Measurements from ENCODE around the gene ITPRID2. TPM values are rescaled to one million over a fixed set of nuclear protein-coding genes. Genes with fewer than 3 reads are reported as not detected.

ITPRID2 gene
- polyA plus RNA-seq (2013, experiment 1 of 2; ENCODE audit: insufficient read length) = 47.2 TPM
- polyA plus RNA-seq (2013, experiment 2 of 2; ENCODE audit: insufficient read length) = 52.5 TPM

DNA sequence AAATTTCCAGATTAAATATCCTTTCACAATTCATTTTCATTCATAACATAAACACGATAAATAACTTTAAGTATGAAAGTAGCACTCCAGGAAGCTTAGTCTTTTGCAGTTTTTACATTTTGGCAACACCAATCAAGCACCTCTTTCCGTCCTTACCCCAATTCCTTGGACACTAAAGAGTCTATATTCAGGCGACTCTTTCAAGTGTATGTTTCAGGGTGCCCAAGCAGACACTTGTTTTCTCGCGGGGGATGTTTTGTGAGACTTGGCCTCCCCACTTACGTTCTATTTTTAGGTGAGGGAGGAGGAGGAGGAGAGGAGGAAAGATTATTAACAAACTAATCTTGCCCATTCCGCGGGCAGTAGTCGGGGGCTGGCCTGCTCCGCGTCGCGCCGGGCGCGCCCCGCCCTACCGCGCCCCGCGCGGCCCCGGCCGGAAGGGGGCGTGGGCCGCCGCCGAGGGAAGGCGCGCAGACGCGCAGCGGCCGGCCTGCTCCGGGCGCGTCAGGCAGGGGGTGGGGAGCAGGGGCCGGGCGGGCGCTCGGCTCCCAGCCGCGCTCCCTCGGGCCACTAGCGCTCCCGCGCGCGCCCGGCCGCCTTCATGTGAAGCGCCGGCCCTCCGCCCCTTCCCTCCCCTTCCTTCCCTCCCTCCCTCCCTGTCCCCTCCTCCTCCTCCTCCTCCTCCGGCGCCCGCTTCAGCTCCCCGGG lies at the start of gene ITPRID2:
Gene ITPRID2 (plus strand): TSS at position 473 of the 708 bp plus-strand sequence. CDS start 337 bp downstream, outside the sequence.
- peak; percentile 90 for DNase-seq

DNA sequence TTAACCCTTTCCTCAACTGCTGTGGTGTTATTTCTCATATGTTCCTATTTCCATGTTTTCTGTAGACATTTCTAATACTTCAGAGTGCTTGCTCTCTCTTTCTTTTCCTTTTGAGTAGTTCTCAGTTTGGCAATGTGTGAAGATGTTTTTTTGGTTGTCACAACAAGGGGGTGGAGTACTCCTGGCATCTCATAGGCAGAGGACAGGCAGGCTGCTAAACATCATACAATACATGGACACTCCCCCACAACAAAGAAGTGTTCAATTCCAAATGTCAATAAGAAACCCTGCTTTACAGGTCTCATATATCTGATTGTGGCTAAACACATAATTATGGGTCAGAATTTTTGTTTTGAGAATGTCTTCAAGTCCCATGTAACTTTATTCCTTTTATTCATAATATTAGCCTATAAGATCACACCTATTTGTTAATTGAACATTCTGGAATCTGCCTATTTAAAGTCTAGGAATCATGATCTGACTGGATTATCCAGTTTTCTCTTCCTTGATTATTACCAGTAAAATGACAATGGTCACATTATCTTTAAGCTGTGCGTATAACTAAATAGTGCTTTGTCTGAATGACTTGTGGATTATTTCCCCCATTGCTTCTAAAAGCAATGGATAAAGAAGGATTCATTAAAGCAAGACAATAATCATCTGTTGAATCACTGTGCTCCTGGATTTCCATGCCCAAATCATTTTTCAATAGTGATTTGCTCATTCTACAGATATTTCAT lies 46.8 kb upstream of the ITPRID2 start:
- no peak for DNase-seq

DNA sequence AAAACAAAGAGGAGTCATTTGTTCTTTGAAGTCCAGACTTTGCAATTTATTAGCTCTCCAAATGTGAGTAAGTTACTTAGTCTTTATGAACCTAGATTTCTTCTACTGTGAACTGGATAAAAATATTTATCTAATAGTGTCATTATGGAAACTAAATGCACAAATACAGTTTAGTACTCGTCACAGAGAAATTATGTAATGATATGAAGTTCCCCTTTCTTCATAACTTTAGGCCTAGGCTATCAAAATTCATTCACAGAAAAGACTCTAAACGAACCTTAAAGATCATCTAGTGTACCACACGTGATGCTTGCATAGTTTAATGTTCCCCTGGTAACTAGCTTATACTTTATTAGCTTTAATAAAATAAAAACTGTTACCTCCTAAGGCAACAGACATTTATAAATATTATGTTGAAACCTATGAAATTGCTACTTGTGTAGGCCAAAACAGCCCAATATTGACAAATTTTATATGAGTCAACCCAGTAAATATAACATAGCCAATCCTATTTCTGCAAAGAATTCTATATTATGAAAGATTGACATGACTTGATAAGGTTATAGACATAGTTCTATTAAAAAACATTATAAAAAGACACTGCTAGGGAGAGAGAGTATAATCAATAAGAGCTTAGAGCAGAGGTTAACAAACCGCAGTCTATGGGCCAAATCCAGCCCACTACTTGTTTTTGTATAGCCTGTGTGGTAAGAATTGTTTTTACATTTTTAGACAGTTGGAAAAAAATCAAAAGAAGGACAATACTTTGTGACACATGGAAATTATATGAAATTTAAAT lies 44.9 kb upstream of the ITPRID2 start:
- no peak for DNase-seq

DNA sequence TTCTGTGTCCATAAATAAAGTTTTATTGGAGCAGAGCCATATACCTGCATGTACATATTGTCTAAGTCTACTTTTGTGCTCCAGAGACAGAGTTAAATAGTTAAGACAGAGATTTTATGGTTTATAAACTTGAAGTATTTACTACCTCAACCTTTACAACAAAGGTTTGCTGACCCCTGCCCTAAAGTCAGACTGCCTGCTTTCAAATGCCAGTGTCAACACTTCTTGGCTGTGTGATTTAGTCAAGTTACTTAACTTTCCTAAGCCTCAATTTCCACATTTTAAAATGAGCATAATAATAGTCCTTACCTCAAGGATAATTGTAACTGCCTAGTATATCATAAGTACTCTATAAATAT lies 44.4 kb upstream of the ITPRID2 start:
- no peak for DNase-seq

DNA sequence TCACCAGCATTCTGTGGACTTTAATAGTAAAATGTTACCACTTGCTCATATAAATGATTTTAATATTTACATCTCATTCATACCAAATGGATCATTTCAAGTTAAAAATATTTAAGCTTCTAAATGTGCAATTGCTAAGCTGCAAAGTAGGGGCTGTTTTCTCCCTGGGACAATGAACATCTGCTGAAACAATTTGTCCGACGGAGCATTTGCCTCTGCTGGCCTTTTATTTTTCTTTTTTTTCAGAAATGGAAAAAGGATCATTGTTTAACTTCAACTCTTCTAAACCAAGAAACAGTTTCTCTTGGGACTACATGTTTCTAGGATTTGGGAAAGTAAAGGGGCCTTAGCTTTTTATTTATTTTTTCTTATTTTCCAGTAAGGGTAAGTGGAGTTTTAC lies 43.8 kb upstream of the ITPRID2 start:
- DNase-seq = no peak

DNA sequence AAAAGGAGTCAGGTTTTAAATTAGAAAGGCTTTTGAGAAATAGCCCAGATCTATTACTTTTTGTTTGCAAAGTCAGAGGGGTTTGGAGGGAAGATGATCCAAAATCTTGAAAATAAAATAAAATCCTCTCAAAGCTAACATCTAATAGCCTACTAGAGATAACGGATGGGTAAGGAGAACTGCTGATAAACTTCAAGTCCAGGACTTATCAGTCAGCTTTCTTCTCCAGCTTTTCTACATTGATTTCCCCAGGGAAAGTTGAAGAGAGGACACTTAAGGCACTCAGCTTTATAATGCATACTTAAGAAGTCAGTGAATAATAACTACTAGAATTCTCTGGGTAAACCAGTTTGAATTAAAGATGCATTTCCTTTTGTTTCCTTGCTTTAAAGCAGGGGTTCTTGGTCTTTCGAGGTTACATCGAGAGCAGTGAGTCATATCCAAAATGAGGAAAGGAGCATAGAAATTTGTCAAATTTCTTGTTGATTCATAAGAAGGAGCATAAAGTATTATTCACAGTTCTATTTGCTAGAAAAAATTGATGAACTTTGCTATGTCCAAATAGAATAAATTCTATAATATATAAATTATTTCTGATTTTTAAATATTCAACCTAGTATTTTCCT lies 43.2 kb upstream of the ITPRID2 start:
- no peak for DNase-seq

DNA sequence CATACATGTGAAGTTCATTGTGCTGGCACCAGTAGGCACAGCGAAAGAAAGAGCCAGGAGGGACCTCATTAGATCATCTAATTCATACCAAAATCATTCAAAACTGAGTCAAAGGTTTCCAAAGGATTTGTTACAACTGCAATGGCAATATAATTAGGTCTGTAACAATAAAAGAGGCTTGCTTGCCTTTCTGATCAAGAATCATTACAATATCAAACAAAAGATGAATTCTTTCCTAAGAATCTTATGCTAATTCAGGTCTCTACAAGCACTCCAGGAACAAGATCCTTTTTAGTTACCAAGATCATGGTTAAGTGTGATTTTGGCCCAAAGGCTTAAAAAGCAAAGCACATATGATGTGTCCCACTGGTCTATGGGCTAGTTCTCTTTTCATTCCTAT lies 41.9 kb upstream of the ITPRID2 start:
- no peak for DNase-seq

DNA sequence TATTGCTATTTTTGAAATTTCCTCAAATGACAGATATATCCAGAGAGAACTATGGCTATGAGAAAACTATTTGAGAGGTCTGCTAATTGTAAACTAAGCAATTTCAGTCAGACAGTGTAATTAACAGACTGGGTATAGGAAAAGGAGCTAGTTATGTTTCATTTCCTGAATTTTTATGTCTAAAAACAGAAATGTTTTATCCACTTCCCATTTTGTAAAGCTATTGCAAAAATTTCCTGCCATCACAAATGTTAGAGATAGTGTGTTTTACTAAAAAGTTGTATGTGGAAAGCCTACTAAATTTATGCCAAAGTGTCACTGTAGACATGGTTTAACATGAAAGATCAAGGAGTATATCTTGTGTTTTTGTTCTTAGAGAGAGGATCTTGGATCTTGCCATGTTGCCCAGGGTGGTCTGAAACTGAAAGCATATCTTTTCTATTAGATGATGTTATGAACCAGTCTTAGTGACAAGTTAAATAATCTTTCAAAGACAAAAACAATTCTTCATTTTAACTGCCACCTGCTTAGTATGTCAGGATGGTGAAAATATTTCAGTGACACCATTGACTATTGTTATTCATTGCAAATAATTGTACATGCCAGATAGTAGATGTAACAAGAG lies 40.5 kb upstream of the ITPRID2 start:
- DNase-seq = no peak

DNA sequence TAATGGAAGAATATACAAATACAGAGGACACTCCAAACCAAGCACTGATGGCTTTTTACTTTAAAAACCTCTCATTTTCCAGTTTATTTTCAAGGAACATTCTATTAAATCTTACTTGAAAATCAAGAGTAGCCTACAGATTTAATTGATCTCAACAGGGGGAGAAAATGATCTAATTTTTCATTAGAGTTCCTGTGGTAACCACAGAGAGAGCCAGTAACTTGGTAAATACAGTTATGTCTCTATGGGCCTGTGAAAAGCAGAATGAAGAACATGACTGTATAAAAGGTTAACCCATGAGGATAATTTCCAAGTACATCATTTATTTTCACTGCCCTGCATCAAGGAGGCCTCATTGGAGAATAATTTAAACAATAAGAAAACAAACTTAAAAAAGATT lies 39.8 kb upstream of the ITPRID2 start:
- DNase-seq = no peak

DNA sequence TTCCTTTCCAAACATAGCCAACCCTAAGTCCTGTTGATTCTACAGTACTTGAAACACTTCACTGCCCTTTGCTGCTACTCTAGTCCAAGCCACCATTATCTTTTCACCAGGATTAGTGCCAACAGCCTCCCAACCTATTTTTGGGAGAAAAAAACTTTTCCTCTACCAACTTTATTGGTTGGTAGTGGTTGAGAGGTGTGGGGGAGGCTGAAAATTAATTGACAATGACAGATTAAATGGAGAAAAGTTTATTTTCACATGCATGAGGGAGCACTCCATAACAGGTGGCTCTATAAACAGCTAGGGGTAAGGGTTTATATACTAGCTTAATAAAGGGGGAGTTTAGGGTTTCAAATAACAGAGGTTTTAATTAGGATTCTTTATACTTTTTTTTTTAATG lies 37.8 kb upstream of the ITPRID2 start:
- no peak for DNase-seq

DNA sequence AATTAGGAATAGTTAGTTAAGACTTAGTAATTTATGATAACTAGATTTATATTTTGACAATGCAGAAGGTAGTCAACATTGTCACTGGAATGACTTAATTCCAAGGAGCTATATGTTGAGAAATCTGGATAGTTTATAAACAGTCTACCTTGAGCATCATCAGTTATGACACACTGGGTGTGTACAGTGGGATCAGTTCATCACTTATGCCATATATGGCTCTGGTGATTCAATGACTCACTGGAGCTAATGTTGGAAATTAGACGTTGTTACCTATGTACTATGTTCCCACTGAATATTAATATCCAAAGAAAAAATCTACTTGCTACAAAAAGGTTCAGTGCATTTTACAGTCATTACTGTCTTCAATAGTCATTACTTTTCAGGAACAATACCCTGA lies 34.0 kb upstream of the ITPRID2 start:
- DNase-seq = no peak

DNA sequence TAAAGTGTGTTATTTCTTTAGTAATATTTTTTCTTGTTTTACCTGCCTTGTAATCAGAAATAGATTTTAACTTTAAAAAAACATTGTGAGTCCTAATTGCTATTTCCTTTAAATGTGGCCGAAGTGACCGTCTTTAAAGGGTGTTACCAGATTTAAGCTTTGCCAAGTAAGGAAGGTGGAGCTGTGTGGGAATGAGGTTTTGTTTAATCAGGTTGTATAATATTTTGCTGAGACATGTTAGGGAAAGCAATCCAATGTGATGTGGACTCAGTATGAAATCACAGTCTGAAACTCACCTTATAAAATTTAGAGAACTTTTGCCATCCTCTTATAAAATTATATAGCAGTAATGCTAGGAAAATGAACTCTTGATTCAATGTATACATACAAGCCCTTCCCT lies 32.9 kb upstream of the ITPRID2 start:
- no peak for DNase-seq

DNA sequence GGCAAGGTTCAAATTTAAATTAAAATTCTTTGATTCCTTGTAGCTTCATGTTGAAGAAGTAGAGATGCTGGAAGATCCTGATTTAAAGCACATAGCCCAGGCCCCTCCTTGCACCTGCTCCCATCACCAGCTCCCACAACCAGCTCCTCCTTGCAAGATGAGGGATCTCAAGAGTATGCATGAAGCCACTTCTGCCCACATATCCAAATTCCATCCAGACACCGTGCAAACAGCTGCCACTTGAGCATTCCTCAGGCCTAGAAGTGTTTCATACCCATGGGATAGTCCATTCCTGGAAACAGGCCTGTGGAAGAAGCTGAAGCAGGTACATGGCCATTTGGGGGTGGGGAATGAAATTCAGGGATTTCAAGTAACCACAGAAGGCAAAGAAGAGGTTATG lies 32.4 kb upstream of the ITPRID2 start:
- DNase-seq = no peak

DNA sequence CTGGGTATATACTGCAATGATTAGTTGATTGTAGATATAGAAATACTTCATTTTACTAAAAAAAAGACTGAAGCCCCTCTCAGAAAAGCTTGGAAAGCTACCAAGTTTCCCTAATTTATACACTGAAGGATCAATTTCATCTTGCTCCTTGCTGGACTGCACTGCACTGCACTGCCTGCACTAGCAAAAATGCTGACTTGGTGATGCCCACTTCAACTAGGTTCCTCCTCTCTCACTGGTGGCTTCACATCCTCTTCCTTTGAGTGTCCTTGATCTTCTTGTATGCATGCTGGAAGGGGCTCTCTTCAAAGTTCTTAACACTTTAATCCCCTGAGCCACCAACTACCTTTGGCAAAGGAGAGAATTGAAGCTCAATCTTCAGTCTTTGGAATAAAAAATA lies 31.7 kb upstream of the ITPRID2 start:
- no peak for DNase-seq

DNA sequence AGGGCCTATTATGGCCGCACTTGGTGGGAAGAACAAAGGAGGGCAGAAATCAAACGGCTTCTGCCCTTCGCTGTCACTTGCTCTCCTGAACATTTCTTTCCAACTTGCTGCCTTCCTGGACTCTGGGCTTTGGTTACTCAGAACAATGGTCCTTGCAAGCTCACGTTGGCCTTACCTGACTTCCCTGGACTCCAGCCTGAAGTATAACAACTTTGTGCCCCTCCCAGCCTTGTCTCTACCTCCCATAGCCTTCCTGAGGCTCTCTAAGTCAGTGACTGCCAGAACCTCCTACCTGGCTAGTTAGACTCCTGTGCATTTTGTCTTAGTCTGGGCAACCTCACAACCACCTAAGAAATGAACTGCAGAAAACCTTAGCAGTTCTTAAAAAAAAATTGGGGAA lies 30.2 kb upstream of the ITPRID2 start:
- no peak for DNase-seq

DNA sequence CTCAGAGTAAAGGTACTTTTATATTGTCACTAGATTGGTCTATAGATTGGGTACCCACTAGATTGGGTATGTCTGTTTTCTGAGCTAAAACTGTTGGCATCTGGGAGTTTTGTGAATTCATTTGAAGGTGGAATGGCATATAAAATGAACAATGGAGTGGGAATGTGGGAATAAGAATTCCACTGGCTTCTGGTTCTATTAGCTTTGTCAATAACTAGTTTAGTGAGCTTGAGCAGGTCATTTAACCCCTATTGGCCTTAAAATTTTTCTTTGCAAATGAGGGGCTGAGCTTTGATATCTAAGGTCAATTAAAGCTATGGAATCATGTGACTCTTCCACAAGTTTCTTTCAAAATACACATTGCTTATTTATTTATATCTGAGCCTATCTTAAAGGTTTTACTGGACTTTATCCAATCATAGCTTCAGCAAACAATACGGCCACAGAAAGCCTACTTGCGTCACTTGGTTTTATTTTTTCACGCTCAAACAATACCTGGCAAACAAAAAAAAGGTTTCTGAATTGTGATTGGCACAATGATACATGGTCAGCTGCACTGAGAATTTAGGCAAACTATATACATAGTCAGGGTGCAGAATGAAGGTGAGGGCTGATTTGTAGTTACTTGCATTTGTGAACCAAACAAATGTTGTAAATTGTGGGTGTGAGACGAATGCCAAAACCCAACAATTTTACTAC lies 28.8 kb upstream of the ITPRID2 start:
- DNase-seq = no peak

DNA sequence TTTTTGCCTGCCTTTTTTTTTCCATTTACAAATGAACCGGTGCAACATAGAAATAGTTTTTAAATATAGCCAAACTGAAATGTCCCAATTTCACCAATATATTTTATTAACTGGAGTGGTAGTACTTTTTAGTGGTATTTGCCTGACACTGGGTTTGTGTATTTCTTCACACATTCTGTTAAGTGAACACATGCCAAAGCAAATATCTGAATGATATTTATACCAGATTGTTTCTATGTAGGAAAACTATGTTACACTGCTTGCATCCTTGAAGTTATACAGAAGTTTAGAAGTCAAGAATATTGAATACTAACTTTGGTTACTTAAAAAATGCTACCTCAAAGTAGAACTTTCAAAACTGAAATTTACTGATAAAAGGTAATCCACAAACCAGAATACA lies 19.4 kb upstream of the ITPRID2 start:
- no peak for DNase-seq

DNA sequence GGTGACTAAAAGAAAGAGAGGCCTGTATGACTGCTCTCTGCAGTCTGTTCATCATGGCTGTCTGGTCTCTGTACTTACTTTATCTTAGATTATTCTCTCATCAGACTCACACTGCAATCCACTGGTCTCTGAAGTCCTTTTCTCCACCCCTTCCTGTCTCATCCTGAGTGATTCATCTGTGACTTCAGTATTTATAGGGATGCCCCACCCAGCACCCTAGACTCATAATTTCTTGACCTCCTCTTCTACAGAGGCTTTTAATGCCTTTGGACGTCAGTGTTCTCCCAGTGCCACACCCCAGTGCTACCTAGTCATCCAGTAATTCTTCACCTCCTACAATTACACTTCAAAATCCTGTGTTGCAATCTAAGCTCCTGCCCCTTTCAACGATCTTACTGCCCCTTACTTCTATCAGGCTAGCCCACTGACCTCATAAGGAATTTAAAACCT lies 14.9 kb upstream of the ITPRID2 start:
- peak; percentile 22 for DNase-seq

DNA sequence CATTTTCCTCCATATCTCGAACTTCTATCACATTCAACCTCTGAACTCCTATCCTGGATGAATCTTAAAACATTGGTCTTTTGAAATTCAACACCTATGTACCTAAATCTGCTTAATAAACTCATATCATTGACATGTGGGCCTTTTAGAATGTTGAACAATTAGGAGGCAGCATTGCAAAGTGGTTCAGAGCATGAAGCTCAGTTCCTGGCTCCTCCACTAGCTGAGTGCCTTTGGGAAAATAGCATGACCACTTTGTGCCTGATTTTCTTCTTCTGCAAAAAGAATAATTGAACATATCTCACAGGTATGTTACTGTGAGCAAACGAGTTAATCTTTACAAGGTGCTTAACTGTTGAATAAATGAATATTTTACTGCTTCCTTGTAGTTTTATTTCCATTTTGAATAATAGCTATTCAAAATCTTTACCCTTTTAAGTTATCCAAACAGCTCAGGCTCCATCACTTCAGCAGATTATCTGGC lies 14.3 kb upstream of the ITPRID2 start:
- DNase-seq = no peak

DNA sequence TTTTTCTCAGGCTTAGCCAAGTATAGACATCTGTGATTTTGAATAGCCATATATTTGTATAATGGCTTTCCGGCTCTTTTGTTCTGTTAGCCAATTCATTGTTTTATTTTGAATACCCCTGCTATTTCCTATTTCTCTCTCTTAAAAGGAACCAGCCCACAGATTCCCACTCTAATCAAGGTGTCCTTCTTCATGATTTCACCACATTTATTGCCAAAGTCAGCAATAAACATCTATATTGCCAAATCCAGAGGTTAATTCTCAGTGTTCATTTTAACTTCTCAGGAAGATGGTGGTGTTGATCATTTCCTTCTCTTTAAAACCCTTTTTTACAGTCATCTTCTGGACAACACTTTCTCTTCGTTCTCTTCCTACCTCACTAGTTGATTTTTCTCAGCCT lies 13.1 kb upstream of the ITPRID2 start:
- no peak for DNase-seq

DNA sequence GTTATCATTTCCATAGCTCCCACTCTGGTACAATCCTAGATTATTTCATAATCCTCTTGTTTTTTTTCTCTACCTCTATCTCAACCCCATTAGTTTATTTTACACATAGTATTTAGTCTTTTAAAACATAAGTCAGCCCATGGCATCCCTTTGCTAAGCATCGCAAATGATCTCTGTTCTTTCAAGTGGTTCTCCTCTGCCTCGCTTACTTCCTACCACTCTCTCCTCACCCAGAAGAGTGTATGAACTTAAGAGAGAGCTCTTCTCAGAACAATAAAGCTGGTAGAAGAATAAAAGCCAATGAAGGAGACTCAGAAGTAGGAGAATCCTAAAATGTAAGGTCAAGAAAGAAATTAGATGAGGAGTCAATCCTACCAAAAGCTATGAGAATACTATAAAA lies 12.2 kb upstream of the ITPRID2 start:
- no peak for DNase-seq
